Measurements from ENCODE around the gene ARID5B.

Gene ARID5B

DNA sequence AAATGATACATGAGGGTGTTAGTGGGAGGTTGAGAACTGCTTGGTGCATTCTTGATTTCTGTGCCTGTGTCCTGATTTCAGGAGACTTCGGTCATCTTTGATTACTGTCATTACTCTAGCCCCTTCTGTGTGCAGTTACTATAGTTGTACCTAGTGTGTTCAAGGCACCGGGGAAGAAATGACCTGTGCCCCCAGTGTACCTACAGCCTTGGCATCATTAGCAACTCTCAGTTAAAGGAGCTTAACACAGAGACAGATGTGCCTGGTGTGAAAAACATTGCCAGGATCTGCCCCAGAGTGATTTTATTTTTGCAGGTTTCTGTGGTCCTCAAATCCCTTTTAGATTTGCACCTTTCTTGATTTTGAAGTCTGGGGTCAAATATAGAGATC, 62.2 kb downstream of the ARID5B start:
- no peaks in the 10 kb centered on the region for H3K36me3 ChIP-seq
- TF ChIP-seq, protein P1, sequence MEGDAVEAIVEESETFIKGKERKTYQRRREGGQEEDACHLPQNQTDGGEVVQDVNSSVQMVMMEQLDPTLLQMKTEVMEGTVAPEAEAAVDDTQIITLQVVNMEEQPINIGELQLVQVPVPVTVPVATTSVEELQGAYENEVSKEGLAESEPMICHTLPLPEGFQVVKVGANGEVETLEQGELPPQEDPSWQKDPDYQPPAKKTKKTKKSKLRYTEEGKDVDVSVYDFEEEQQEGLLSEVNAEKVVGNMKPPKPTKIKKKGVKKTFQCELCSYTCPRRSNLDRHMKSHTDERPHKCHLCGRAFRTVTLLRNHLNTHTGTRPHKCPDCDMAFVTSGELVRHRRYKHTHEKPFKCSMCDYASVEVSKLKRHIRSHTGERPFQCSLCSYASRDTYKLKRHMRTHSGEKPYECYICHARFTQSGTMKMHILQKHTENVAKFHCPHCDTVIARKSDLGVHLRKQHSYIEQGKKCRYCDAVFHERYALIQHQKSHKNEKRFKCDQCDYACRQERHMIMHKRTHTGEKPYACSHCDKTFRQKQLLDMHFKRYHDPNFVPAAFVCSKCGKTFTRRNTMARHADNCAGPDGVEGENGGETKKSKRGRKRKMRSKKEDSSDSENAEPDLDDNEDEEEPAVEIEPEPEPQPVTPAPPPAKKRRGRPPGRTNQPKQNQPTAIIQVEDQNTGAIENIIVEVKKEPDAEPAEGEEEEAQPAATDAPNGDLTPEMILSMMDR (IDR thresholded peaks at IDR 0.05; ENCODE audit: low read depth, low read length) = no peak
- no peaks in the 10 kb centered on the region for H3K9me3 ChIP-seq (ENCODE audit: severe bottlenecking)
- no peak for DNase-seq
- no peak overlapping the region for H3K27ac ChIP-seq
- H3K27me3 ChIP-seq (ENCODE audit: insufficient read depth, low read depth, severe bottlenecking) = no peaks in the 10 kb centered on the region
- H3K4me3 ChIP-seq (ENCODE audit: low read depth, low read length) = no peak overlapping the region

DNA sequence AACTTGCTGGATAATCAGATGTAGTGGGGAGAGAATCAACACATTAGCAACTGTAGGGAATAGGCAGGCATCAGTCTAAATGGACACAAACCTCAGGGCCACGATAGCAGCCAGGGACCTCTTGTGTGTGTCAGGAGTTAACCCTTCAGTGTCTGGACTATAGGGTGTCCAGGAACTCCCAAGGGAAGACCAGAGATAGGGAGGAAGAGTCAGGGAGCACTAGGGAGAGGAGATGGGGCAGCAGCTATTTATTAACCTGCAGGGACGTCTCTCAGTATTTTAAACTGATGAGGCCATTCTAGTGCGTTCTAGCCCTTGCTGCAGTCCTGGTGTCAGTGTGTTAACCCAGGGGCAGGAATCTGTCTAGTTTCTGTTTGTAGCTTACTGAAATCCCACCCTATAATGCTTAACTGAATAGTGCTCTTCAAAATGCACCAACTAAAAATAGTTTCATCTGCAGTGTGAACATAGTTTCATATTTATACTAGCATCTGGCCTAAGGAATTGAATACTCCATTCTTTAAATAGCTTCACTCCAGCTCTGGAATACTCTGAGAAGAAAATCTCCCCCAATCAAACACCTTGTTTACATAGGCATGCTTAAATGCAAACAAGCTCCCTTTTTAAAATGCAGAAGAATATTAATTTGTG, 62.7 kb downstream of the ARID5B start:
- no peak overlapping the region for H3K27ac ChIP-seq
- H3K4me3 ChIP-seq (ENCODE audit: low read depth, low read length) = no peak overlapping the region
- no peaks in the 10 kb centered on the region for H3K9me3 ChIP-seq (ENCODE audit: severe bottlenecking)

DNA sequence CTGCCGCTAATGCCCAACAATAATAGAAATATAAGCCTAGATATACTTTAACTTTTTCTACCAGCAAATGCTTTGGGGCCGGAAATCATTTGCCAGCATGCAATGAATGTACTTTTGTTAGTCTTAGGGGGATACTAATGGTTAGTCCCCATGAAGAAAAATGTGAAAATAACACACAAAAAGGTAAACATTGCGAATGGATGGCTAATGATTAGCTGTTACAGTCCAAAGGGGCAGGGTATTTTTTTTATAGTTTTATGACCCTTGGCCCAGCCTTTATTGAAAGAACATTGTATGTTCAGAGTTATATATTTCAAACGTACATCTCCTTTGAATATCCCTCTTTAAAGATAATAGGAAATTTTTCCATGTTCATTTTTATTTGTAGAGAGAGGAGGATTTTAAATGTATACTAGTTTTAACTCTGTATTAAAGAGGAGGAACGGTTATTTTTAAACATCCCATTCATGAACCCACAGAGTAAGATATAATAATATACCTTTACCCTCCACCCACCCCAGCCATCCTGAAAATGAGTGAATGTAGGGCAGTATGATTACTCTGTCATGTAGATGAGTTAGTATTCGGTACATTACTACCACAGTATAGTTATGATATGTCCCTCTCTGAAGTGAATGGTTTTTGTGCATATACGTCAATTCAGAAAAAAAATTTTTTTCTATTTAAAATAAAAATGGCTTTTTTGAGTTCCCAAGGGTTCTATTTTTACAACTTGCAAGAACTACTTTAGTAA, 63.6 kb downstream of the ARID5B start:
- H3K27ac ChIP-seq = no peak overlapping the region

More for the DNA sequence above, 62.7 kb downstream of the ARID5B start:
- no peak for DNase-seq
- TF ChIP-seq, protein P1 (IDR thresholded peaks at IDR 0.05; ENCODE audit: low read depth, low read length) = no peak
- H3K27me3 ChIP-seq (ENCODE audit: insufficient read depth, low read depth, severe bottlenecking) = no peaks in the 10 kb centered on the region
- no peaks in the 10 kb centered on the region for H3K36me3 ChIP-seq

DNA sequence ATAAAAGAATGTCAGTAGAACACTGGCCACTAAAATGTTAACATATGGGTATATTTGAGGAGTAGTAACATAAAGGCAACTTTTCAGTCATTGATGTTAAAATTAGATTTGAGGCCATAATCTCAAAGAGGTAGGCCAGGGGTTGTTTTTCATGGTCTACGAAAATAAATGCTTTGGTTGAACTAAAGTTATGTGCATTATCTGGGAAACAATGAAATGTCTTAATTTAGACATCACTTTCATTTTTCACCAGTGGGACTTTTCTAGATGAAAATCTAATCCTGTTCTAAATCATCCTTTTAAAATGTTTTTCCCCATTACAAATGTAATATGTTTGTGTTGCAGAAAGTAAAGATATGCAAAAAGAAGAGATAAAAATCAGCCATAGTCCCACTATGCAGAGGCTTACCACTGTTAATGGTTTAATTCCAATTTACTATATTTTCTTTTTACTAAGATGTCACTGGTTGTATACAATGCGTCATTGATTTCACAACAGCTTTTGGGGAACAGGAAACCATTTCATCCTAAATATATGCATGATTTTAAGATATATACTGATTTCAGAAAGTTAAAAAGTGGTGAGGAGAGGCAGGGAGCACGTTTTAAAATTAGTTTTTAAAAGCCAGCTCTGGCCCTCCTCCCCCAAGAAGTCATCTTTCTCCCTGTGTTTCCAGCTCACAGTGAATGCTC, 64.3 kb downstream of the ARID5B start:
- H3K4me3 ChIP-seq (ENCODE audit: low read depth, low read length) = no peak overlapping the region
- H3K9me3 ChIP-seq (ENCODE audit: severe bottlenecking) = no peaks in the 10 kb centered on the region
- H3K27ac ChIP-seq = no peak overlapping the region
- DNase-seq = no peak
- H3K36me3 ChIP-seq = no peaks in the 10 kb centered on the region
- no peaks in the 10 kb centered on the region for H3K27me3 ChIP-seq (ENCODE audit: insufficient read depth, low read depth, severe bottlenecking)
- TF ChIP-seq, protein P1 (IDR thresholded peaks at IDR 0.05; ENCODE audit: low read depth, low read length) = no peak

More for the DNA sequence above, 63.6 kb downstream of the ARID5B start:
- TF ChIP-seq, protein P1 (IDR thresholded peaks at IDR 0.05; ENCODE audit: low read depth, low read length) = no peak
- Histone ChIP-seq H3K4me3 (ENCODE audit: low read depth, low read length) (no peak overlapping the region), H3K27me3 (ENCODE audit: insufficient read depth, low read depth, severe bottlenecking) (no peaks in the 10 kb centered on the region), H3K9me3 (ENCODE audit: severe bottlenecking) (no peaks in the 10 kb centered on the region), H3K36me3 (no peaks in the 10 kb centered on the region)
- DNase-seq = no peak

DNA sequence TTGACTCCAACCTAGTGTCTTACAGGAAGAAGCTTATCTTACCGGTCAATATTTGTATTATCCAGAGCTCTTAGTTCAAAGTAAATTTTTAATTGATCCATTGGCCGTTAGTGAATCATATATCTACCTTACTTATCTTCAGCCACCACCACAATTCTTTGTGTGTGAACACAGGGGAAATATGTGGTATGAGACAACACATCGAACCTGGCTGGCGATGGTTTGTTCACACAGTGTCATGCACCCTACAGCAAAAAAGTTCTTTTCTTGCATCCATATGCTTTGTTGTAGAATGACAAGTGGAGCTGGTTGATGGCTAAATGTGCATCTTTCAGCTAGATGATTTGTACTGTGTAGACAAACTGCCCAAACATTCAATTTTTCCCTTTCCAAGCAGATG, 65.8 kb downstream of the ARID5B start:
- Histone ChIP-seq H3K4me3 (ENCODE audit: low read depth, low read length) (no peak overlapping the region), H3K36me3 (no peaks in the 10 kb centered on the region), H3K27me3 (ENCODE audit: insufficient read depth, low read depth, severe bottlenecking) (no peaks in the 10 kb centered on the region), H3K9me3 (ENCODE audit: severe bottlenecking) (no peaks in the 10 kb centered on the region), H3K27ac (no peak overlapping the region)
- DNase-seq = no peak
- TF ChIP-seq, protein P1 (IDR thresholded peaks at IDR 0.05; ENCODE audit: low read depth, low read length) = no peak

All from WERI-Rb-1 (cell line).